Retinal pigment epithelial cell (primary cell): ENCODE measurements around the gene IL24.

Source experiments
- DNase-seq: peaks from one replicate; pipeline ENCODE4 v3.0.0-alpha.2; 2010; ENCODE audit warnings: low read depth
- H3K4me3 ChIP-seq: 2 replicates; pipeline ENCODE4 v1.5.1; 2011; ENCODE audit warnings: mild to moderate bottlenecking, low read length, control low read depth, moderate library complexity
- CTCF ChIP-seq: conservative IDR thresholded peaks from 2 replicates; pipeline ENCODE4 v1.5.1; 2011; ENCODE audit warnings: low read depth, low read length, control low read depth, inconsistent platforms

The IL24 gene

GRCh38 chr1:206926286-206926685 is 29.0 kb downstream of the IL24 start:
- DNase-seq = no peak
- TF ChIP-seq CTCF = no peak
- H3K4me3 ChIP-seq = no peak overlapping the region

- H3K4me3 ChIP-seq = no peak overlapping the region
- TF ChIP-seq CTCF = no peak
- DNase-seq = no peak
Observed at GRCh38 chr1:206929524-206929923, 32.3 kb downstream of the IL24 start.

- no peak for DNase-seq
- no peak overlapping the region for H3K4me3 ChIP-seq
- no peak for TF ChIP-seq CTCF
Observed at GRCh38 chr1:206930210-206930798, 33.1 kb downstream of the IL24 start.

DNA sequence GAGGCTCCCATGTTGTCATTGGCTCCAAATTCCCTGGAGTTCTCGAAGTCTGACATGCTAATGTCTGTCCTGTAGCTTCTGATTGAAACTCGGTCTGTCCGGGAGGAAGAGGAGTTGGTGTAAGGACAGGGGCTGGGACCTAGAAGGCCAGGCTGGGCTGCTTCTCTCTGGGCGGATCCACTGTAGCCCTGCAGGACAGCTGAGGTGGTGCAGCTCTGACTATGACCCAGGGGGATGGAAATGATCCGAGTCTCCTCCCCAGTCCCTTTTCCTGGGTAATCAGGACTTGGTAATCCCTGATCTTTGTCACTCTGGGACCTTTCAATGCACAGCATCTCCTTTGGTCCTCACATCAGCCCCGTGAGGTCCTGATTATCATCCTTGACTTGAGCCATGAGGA is 34.5 kb downstream of the IL24 start:
- TF ChIP-seq CTCF = peak; percentile 21
- H3K4me3 ChIP-seq = no peak overlapping the region
- DNase-seq = no peak

- no peak for DNase-seq
- no peak for TF ChIP-seq CTCF
- H3K4me3 ChIP-seq = no peak overlapping the region
Observed at GRCh38 chr1:206932177-206932576, 34.9 kb downstream of the IL24 start.

DNA sequence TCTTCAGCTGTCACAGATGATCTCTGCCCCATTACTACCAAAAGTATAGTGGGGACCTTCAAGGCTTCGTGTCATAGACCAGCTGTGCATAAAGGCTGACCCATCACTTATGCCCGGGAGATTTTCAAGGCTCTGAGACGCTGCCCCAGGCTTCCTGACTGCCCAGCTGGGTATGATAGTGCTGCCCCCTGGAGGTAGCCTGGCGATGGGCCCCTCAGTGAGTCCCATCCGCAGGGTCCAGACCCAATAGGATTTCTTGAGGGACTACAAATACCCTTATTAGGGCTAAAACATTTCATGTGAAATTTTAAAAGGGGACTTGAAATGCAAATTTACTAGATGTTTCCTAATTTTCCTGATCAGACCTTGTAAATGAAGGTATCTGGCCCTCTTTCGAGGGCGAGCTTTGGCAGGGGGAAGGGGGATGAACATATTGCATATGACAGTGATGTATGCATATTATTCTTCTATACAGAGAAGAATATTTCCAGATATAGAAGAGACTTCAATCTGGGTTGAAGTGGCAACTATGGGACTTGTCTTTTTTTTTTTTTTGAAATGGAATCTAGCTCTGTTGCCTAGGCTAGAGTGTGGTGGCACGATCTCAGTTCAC is 36.2 kb downstream of the IL24 start:
- TF ChIP-seq CTCF = peak; percentile 66
- DNase-seq = no peak
- no peak overlapping the region for H3K4me3 ChIP-seq

GRCh38 chr1:206935491-206936067 is 38.3 kb downstream of the IL24 start:
- DNase-seq = no peak
- TF ChIP-seq CTCF = peak; percentile 65
- no peak overlapping the region for H3K4me3 ChIP-seq
